SK-N-SH treated with all-trans-retinoic acid at 6 μM for 48 hours (cell line): ENCODE data around the gene PROKR1.

ENCODE experiments used
- ATAC-seq: fragments of 200-7000 bp; cut with Tn5 transposase; 3 replicates; pipeline ENCODE4 v1.9.1; 2020; ENCODE audit warnings: mild to moderate bottlenecking, moderate library complexity
- ARNTL ChIP-seq: fragments of 450-650 bp; formaldehyde crosslinking; IDR thresholded peaks from 2 replicates; pipeline ENCODE4 v1.5.0; 2020; ENCODE audit warnings: low read depth, mild to moderate bottlenecking, moderate library complexity, borderline replicate concordance
- CREB5 ChIP-seq: fragments of 250-450 bp; sonication (Bioruptor Pico); IDR thresholded peaks from 2 replicates; pipeline ENCODE4 v1.5.1; 2020; ENCODE audit warnings: low read depth, mild to moderate bottlenecking, moderate library complexity
- CSDC2 ChIP-seq: fragments of 250-450 bp; sonication (Bioruptor Pico); IDR thresholded peaks from 2 replicates; pipeline ENCODE4 v1.5.0; 2020; ENCODE audit warnings: mild to moderate bottlenecking, moderate library complexity
- CSRNP3 ChIP-seq: fragments of 250-450 bp; sonication (Bioruptor Pico); IDR thresholded peaks from 2 replicates; pipeline ENCODE4 v1.5.1; 2021; ENCODE audit warnings: mild to moderate bottlenecking, moderate library complexity
- GLIS3 ChIP-seq: fragments of 250-450 bp; sonication (Bioruptor Pico); IDR thresholded peaks from 2 replicates; pipeline ENCODE4 v1.5.0; 2020; ENCODE audit warnings: mild to moderate bottlenecking, moderate library complexity
- ISL1 ChIP-seq: fragments of 250-450 bp; sonication (Bioruptor Pico); IDR thresholded peaks from 2 replicates; pipeline ENCODE4 v2.1.2; 2022; ENCODE audit warnings: mild to moderate bottlenecking, moderate library complexity
- OSR1 ChIP-seq: fragments of 250-450 bp; sonication (Bioruptor Pico); IDR thresholded peaks from 2 replicates; pipeline ENCODE4 v1.8.0; 2022; ENCODE audit warnings: moderate library complexity, mild to moderate bottlenecking, inconsistent platforms
- PATZ1 ChIP-seq: fragments of 250-450 bp; sonication (Bioruptor Pico); IDR thresholded peaks from 2 replicates; pipeline ENCODE4 v1.8.0; 2020; ENCODE audit warnings: mild to moderate bottlenecking, moderate library complexity, borderline replicate concordance
- PPARA ChIP-seq: fragments of 250-450 bp; sonication (Bioruptor Pico); IDR thresholded peaks from 2 replicates; pipeline ENCODE4 v1.5.0; 2020; ENCODE audit warnings: mild to moderate bottlenecking, borderline replicate concordance
- RARB ChIP-seq: fragments of 250-450 bp; sonication (Bioruptor Pico); IDR thresholded peaks from 2 replicates; pipeline ENCODE4 v1.8.0; 2021; ENCODE audit warnings: mild to moderate bottlenecking, moderate library complexity
- SNAI2 ChIP-seq: fragments of 250-450 bp; sonication (Bioruptor Pico); IDR thresholded peaks from 2 replicates; pipeline ENCODE4 v1.5.0; 2020; ENCODE audit warnings: mild to moderate bottlenecking, moderate library complexity
- TCF4 ChIP-seq: fragments of 250-450 bp; sonication (Bioruptor Pico); IDR thresholded peaks from 2 replicates; pipeline ENCODE4 v1.8.0; 2021; ENCODE audit warnings: mild to moderate bottlenecking, moderate library complexity, borderline replicate concordance
- TOX ChIP-seq: fragments of 250-450 bp; sonication (Bioruptor Pico); IDR thresholded peaks from 2 replicates; pipeline ENCODE4 v1.8.0; 2021; ENCODE audit warnings: mild to moderate bottlenecking, moderate library complexity, borderline replicate concordance
- TSHZ2 ChIP-seq: fragments of 250-450 bp; sonication (Bioruptor Pico); IDR thresholded peaks from 2 replicates; pipeline ENCODE4 v1.5.0; 2020; ENCODE audit warnings: mild to moderate bottlenecking, moderate library complexity
- ZC3H10 ChIP-seq: fragments of 250-450 bp; sonication (Bioruptor Pico); IDR thresholded peaks from 2 replicates; pipeline ENCODE4 v1.5.1; 2021; ENCODE audit warnings: mild to moderate bottlenecking, moderate library complexity
- ZFP30 ChIP-seq: fragments of 450-650 bp; formaldehyde crosslinking; IDR thresholded peaks from 2 replicates; pipeline ENCODE4 v1.5.0; 2022; ENCODE audit warnings: mild to moderate bottlenecking, moderate library complexity
- ZNF565 ChIP-seq: fragments of 450-650 bp; formaldehyde crosslinking; conservative IDR thresholded peaks from 2 replicates; pipeline ENCODE4 v1.5.0; 2020; ENCODE audit warnings: low read depth, mild to moderate bottlenecking, moderate library complexity
- ZNF70 ChIP-seq: fragments of 450-650 bp; formaldehyde crosslinking; IDR thresholded peaks from 2 replicates; pipeline ENCODE4 v1.5.0; 2020; ENCODE audit warnings: mild to moderate bottlenecking, moderate library complexity
- ZNF8 ChIP-seq: fragments of 450-650 bp; formaldehyde crosslinking; IDR thresholded peaks from 2 replicates; pipeline ENCODE4 v1.5.0; 2020; ENCODE audit warnings: mild to moderate bottlenecking, moderate library complexity

PROKR1 gene

GRCh38 chr2:68645523-68645922, 2.1 kb downstream of the PROKR1 start:
- no peak for ATAC-seq
- TF ChIP-seq TCF4 (CRISPR knock-in tag) (no peak), ZNF565 (CRISPR knock-in tag) (no peak), ZNF70 (CRISPR knock-in tag) (no peak), CSRNP3 (CRISPR knock-in tag) (no peak), OSR1 (CRISPR knock-in tag) (no peak), ZNF8 (CRISPR knock-in tag) (no peak), TOX (CRISPR knock-in tag) (no peak), SNAI2 (CRISPR knock-in tag) (no peak), PATZ1 (CRISPR knock-in tag) (no peak), ZFP30 (CRISPR knock-in tag) (no peak)

GRCh38 chr2:68646303-68646702, 2.9 kb downstream of the PROKR1 start:
- no peak for ATAC-seq
- no peak for TF ChIP-seq OSR1 (CRISPR knock-in tag)

- TF ChIP-seq OSR1 (CRISPR knock-in tag) (no peak), PATZ1 (CRISPR knock-in tag) (no peak), CSDC2 (no peak), CSRNP3 (CRISPR knock-in tag) (no peak)
- ATAC-seq, result no peak
Measured at GRCh38 chr2:68650645-68651044, 7.3 kb downstream of the PROKR1 start.

GRCh38 chr2:68653034-68653433, 9.7 kb downstream of the PROKR1 start:
- no peak for TF ChIP-seq ISL1 (CRISPR knock-in tag)
- TF ChIP-seq PPARA (CRISPR knock-in tag), result no peak
- no peak for TF ChIP-seq RARB (CRISPR knock-in tag)
- TF ChIP-seq OSR1 (CRISPR knock-in tag), result no peak
- no peak for TF ChIP-seq ZC3H10 (CRISPR knock-in tag)
- TF ChIP-seq PATZ1 (CRISPR knock-in tag), result no peak
- TF ChIP-seq ZNF8 (CRISPR knock-in tag), result no peak
- no peak for TF ChIP-seq CREB5 (CRISPR knock-in tag)
- TF ChIP-seq GLIS3 (CRISPR knock-in tag), result no peak
- no peak for TF ChIP-seq SNAI2 (CRISPR knock-in tag)
- TF ChIP-seq ARNTL (CRISPR knock-in tag), result no peak
- no peak for TF ChIP-seq TSHZ2 (CRISPR knock-in tag)
- no peak for TF ChIP-seq TCF4 (CRISPR knock-in tag)
- peak; percentile 34 for ATAC-seq
